Kidney epithelial cell (primary cell): ENCODE measurements around the gene SPSB4. TPM values are rescaled to one million over a fixed set of nuclear protein-coding genes. Genes with fewer than 3 reads are reported as not detected.

ENCODE experiments used
- DNase-seq: peaks from one replicate; pipeline ENCODE4 v3.0.0-alpha.2; 2010; ENCODE audit warnings: low read depth
- H3K27me3 ChIP-seq: 2 replicates; pipeline ENCODE4 v1.6.0; 2011; ENCODE audit warnings: low read length; ENCODE audit not compliant: control insufficient read depth, insufficient read depth
- H3K36me3 ChIP-seq: 2 replicates; pipeline ENCODE4 v1.5.1; 2011; ENCODE audit warnings: low read length; ENCODE audit not compliant: control insufficient read depth, insufficient read depth
- H3K4me3 ChIP-seq: 2 replicates; pipeline ENCODE4 v1.5.1; 2011; ENCODE audit warnings: low read depth, mild to moderate bottlenecking, control low read depth, low read length
- total RNA-seq: library from RNA; depleted of rRNA; stranded (reverse); fragments of >200 nt; gene quantifications from 2 replicates; pipeline ENCODE4 v1.2.3, GENCODE V29; 2015
- TF ChIP-seq, protein P1 (sequence below): IDR thresholded peaks from 2 replicates; pipeline ENCODE4 v1.5.1; 2011; ENCODE audit warnings: mild to moderate bottlenecking, moderate library complexity, low read length, control low read depth, inconsistent platforms; ENCODE audit not compliant: insufficient read depth, poor library complexity, severe bottlenecking

SPSB4 gene
- total RNA-seq, 1 donor from 2014 or later: 0.67 TPM

DNA sequence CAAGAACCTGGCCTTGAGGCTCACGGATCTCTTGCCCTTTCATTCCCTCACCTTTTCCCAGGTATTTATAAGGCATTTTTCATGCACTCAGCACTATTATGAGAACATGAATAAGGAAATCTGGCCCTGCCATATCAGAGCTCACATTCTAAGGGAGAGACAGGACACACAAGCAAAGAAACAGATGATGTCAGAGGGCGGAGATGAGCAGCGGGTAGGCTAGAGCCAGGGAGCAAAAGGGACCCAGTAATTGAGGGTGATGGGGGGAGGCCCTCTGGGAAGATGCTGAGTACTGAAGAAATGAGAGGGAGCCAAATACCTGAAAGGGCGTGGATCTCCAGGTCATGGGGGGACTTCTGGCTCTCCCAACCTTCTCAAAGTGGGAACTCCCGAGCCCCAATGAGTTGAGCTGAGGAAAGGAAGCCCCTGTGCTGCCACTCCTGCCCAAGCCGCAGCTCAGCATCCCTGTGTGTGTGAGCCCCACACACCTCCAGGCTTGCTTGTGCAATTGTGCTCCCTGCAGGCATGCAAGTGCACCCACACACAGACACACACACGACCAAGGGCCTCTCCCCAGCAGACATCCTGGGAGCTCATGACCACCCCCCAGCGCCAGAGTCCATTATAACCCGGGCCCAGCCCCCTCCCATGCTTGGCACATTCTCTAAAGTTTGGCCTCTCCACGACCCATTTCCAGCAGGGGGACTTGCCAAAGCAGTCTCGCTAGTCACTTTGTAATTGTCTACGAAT is 99.1 kb downstream of the SPSB4 start:
- no peak for DNase-seq
- TF ChIP-seq, protein P1, sequence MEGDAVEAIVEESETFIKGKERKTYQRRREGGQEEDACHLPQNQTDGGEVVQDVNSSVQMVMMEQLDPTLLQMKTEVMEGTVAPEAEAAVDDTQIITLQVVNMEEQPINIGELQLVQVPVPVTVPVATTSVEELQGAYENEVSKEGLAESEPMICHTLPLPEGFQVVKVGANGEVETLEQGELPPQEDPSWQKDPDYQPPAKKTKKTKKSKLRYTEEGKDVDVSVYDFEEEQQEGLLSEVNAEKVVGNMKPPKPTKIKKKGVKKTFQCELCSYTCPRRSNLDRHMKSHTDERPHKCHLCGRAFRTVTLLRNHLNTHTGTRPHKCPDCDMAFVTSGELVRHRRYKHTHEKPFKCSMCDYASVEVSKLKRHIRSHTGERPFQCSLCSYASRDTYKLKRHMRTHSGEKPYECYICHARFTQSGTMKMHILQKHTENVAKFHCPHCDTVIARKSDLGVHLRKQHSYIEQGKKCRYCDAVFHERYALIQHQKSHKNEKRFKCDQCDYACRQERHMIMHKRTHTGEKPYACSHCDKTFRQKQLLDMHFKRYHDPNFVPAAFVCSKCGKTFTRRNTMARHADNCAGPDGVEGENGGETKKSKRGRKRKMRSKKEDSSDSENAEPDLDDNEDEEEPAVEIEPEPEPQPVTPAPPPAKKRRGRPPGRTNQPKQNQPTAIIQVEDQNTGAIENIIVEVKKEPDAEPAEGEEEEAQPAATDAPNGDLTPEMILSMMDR: no peak
- Histone ChIP-seq H3K4me3 (no peak overlapping the region), H3K27me3 (no peaks in the 10 kb centered on the region), H3K36me3 (no peaks in the 10 kb centered on the region)

DNA sequence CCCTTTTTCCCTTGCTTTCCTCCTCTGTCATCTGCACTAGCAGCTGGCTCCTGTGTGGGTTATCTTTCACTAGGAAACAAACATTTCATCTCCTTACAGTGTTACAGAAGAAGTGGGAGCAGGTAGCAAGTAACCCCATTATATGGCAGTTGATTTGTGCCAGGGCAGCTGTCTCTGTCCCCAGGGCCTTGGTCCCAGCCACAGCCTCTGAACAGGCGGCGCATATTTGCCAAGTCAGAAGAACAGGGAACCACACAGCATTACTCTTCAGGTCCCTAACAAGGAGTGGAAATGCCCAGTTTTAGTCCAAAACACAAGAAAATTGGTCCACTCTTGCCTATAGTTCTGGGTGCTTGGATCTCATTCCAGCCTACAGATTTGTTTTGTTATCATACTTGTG is 99.8 kb downstream of the SPSB4 start:
- TF ChIP-seq, protein P1: no peak
- H3K27me3 ChIP-seq: no peaks in the 10 kb centered on the region
- DNase-seq: no peak
- H3K4me3 ChIP-seq: no peak overlapping the region
- no peaks in the 10 kb centered on the region for H3K36me3 ChIP-seq

DNA sequence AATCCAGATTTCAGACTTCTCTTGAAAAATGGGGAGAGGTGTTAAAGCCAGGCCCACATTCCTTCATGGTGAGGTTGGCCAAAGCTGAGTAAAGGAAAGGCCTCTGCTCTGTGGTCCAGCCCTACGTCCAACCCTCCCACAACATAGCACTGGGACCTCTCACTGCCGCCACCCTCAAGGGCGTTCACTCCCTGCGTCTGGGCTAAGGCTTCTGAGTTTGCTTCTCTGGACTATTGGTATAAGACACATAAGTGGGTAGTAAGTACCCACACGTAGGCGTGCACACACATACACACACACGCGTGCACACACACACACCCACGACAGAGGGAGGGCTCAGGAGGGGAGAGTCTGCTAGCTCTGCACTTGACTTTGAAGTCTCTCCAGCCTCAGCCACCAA is 100.3 kb downstream of the SPSB4 start:
- no peak for DNase-seq
- TF ChIP-seq, protein P1: no peak
- no peak overlapping the region for H3K4me3 ChIP-seq

DNA sequence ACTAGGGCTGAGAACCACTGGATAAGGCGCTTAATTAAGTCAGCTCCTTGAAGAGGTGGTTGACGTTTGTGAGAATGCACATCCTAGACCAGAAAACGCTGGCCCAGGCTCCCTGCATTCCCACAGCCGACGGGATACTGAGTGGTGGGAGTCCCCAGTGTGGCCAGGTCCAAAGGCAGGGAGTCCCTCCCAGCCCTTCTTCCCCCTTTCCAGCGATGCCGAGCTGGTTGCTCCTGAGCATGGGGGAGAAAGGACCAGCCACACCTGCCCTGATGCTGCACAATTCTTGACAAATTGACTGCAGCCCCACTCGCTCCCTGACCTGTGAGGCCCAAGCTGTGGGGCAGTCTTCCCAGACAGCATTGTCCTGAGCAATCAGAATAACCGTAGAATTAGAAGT is 101.0 kb downstream of the SPSB4 start:
- TF ChIP-seq, protein P1: no peak
- Histone ChIP-seq H3K27me3 (no peaks in the 10 kb centered on the region), H3K4me3 (no peak overlapping the region), H3K36me3 (no peaks in the 10 kb centered on the region)
- DNase-seq: no peak

More for the DNA sequence above, 100.3 kb downstream of the SPSB4 start:
- Histone ChIP-seq H3K36me3 (no peaks in the 10 kb centered on the region), H3K27me3 (no peaks in the 10 kb centered on the region)

DNA sequence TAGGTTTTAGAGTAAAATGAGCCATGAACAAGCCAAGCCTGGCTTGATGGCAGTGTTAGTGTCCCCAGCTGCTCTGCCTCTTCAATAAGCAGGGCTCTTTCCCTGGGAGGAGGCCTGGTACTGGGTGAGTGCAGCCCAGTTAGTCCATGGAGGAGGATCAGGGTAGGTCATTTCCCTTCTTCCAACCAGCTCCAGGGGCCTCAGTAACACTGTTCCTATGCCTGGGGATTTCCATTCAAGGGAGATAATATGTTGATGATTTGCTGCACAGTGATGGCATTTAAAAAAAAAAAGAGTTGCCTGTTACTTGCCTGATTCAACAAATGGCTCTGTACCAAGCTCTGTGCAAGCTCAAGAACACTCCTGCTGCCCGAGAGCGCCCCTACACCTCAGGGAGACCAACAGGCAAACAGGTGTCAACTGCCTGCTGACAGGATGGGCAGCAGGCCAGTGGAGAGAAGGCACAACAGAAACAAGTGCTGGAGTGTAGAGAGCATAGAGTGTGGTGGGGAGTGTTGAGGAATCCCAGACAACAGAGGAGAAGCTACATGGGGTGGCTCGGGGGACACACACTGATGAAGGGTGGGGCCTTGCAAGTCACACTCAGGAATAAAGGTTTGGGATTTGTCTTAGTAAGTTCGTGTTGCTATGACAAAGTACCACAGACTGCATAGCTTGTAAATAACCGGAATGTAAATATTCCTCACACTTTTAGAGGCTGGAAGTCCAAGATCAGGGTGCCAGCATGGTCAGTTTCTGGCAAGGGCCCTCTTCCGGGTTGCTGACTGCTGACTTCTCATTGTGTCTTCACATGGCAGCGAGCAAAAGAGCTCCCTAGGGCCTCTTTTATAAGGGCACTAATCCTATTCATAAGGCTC is 101.9 kb downstream of the SPSB4 start:
- DNase-seq: no peak
- TF ChIP-seq, protein P1: no peak
- Histone ChIP-seq H3K36me3 (no peaks in the 10 kb centered on the region), H3K4me3 (no peak overlapping the region), H3K27me3 (no peaks in the 10 kb centered on the region)
